Activated T-cell treated with anti-CD3 and anti-CD28 coated beads, Interleukin-2, amount 50 U/mL, for 4 hours (primary cell): ENCODE measurements around the gene PPP1R17. TPM values are rescaled to one million over a fixed set of nuclear protein-coding genes. Genes with fewer than 3 reads are reported as not detected.

Experiments used
- ATAC-seq, 2 donors: fragments of 200-7000 bp; cut with Tn5 transposase; one replicate each; pipeline ENCODE4 v1.10.0; 2021
- DNase-seq: peaks from one replicate; pipeline ENCODE4 v3.0.0-alpha.2; 2020
- H3K27me3 Mint-ChIP-seq: one replicate; pipeline ENCODE4 v1.8.0; 2021; ENCODE audit warnings: low read depth, mixed read lengths
- H3K36me3 Mint-ChIP-seq: one replicate; pipeline ENCODE4 v1.8.0; 2022; ENCODE audit warnings: mixed read lengths; ENCODE audit not compliant: insufficient read depth
- H3K4me1 Mint-ChIP-seq: one replicate; pipeline ENCODE4 v1.8.0; 2021; ENCODE audit warnings: low read depth, mixed read lengths
- H3K4me3 Mint-ChIP-seq: one replicate; pipeline ENCODE4 v1.8.0; 2021; ENCODE audit warnings: mild to moderate bottlenecking, moderate library complexity, mixed read lengths
- H3K9me3 Mint-ChIP-seq: one replicate; pipeline ENCODE4 v1.8.0; 2021; ENCODE audit warnings: mixed read lengths
- total RNA-seq, 3 donors: library from RNA; stranded (reverse); gene quantifications; one replicate each; pipeline ENCODE4 v1.2.1, GENCODE V29; 2021

Gene PPP1R17
- total RNA-seq, 3 donors from 2014 or later: not detected

GRCh38 chr7:31729195-31729804 is 42.3 kb downstream of the PPP1R17 start:
- no peaks in the 10 kb centered on the region for H3K9me3 Mint-ChIP-seq
- ATAC-seq: no peak
- peaks cover 2% of the 10 kb centered on the region for H3K27me3 Mint-ChIP-seq
- no peak overlapping the region for H3K4me3 Mint-ChIP-seq
- DNase-seq: no peak
- no peaks in the 10 kb centered on the region for H3K4me1 Mint-ChIP-seq
- H3K36me3 Mint-ChIP-seq: no peaks in the 10 kb centered on the region

GRCh38 chr7:31734456-31734855 is 47.4 kb downstream of the PPP1R17 start:
- ATAC-seq (no peak), DNase-seq (no peak)
- peaks cover 2% of the 10 kb centered on the region for H3K27me3 Mint-ChIP-seq
- H3K4me1 Mint-ChIP-seq: no peaks in the 10 kb centered on the region
- H3K36me3 Mint-ChIP-seq: no peaks in the 10 kb centered on the region
- H3K9me3 Mint-ChIP-seq: no peaks in the 10 kb centered on the region
- no peak overlapping the region for H3K4me3 Mint-ChIP-seq

GRCh38 chr7:31735991-31736982 is 49.3 kb downstream of the PPP1R17 start:
- Mint-ChIP-seq H3K36me3 (no peaks in the 10 kb centered on the region), H3K4me3 (no peak overlapping the region), H3K27me3 (no peaks in the 10 kb centered on the region), H3K9me3 (no peaks in the 10 kb centered on the region), H3K4me1 (no peaks in the 10 kb centered on the region)
- ATAC-seq: no peak
- DNase-seq: no peak

- Mint-ChIP-seq H3K4me3 (no peak overlapping the region), H3K36me3 (no peaks in the 10 kb centered on the region), H3K9me3 (no peaks in the 10 kb centered on the region), H3K4me1 (no peaks in the 10 kb centered on the region), H3K27me3 (no peaks in the 10 kb centered on the region)
- no peak for ATAC-seq
- DNase-seq: no peak
Measured at GRCh38 chr7:31741852-31742251, 54.8 kb downstream of the PPP1R17 start.

GRCh38 chr7:31744294-31744874 is 57.4 kb downstream of the PPP1R17 start:
- peak in 1 of 2 donors; percentile 34 for ATAC-seq
- no peak overlapping the region for H3K4me3 Mint-ChIP-seq
- no peaks in the 10 kb centered on the region for H3K27me3 Mint-ChIP-seq
- no peaks in the 10 kb centered on the region for H3K9me3 Mint-ChIP-seq
- DNase-seq: no peak
- H3K36me3 Mint-ChIP-seq: no peaks in the 10 kb centered on the region
- no peaks in the 10 kb centered on the region for H3K4me1 Mint-ChIP-seq

GRCh38 chr7:31747553-31747952 is 60.5 kb downstream of the PPP1R17 start:
- no peak overlapping the region for H3K4me3 Mint-ChIP-seq
- no peaks in the 10 kb centered on the region for H3K4me1 Mint-ChIP-seq
- ATAC-seq (no peak), DNase-seq (no peak)
- H3K36me3 Mint-ChIP-seq: no peaks in the 10 kb centered on the region
- H3K9me3 Mint-ChIP-seq: no peaks in the 10 kb centered on the region
- no peaks in the 10 kb centered on the region for H3K27me3 Mint-ChIP-seq

GRCh38 chr7:31748084-31748483 is 61.1 kb downstream of the PPP1R17 start:
- Mint-ChIP-seq H3K4me1 (no peaks in the 10 kb centered on the region), H3K4me3 (no peak overlapping the region), H3K9me3 (no peaks in the 10 kb centered on the region), H3K36me3 (no peaks in the 10 kb centered on the region), H3K27me3 (no peaks in the 10 kb centered on the region)
- ATAC-seq (no peak), DNase-seq (no peak)

GRCh38 chr7:31751726-31752125 is 64.7 kb downstream of the PPP1R17 start:
- H3K4me1 Mint-ChIP-seq: no peaks in the 10 kb centered on the region
- no peak overlapping the region for H3K4me3 Mint-ChIP-seq
- no peak for ATAC-seq
- H3K36me3 Mint-ChIP-seq: no peaks in the 10 kb centered on the region
- peaks cover 4% of the 10 kb centered on the region for H3K9me3 Mint-ChIP-seq
- no peaks in the 10 kb centered on the region for H3K27me3 Mint-ChIP-seq
- no peak for DNase-seq

Other genes starting within 250 kb of the PPP1R17 start
- gene ITPRID1, start 173.1 kb upstream of the PPP1R17 start, total RNA-seq: not detected